K562 (cell line): ENCODE results near the gene ZNF432. TPM values are rescaled to one million over a fixed set of nuclear protein-coding genes. Genes with fewer than 3 reads are reported as not detected.

Experiments used
- CBX3 ChIP-seq, 2 experiments: IDR thresholded peaks; 1 replicate in 1 of 2; 2 replicates in 1 of 2; pipeline ENCODE4 v1.6.1; 2012; ENCODE audit warnings: inconsistent platforms in 2 of 2, low read length in 2 of 2, borderline replicate concordance in 1 of 2, control low read depth in 1 of 2
- EWSR1 ChIP-seq: fragments of 450-650 bp; IDR thresholded peaks from 2 replicates; pipeline ENCODE4 v1.6.1; 2018; ENCODE audit warnings: borderline replicate concordance, mild to moderate bottlenecking, low read depth, moderate library complexity; ENCODE audit not compliant: partially characterized antibody
- EZH2 ChIP-seq: IDR thresholded peaks from 2 replicates; pipeline ENCODE4 v1.6.1; 2012; ENCODE audit warnings: low read depth, mild to moderate bottlenecking, inconsistent platforms, low read length, borderline replicate concordance
- FOSL1 ChIP-seq: fragments of 200-800 bp; sonication (Bioruptor generic); conservative IDR thresholded peaks from 2 replicates; pipeline ENCODE4 v1.6.1; 2016; ENCODE audit warnings: missing genetic modification characterization, missing compliant biosample characterization
- GTF2F1 ChIP-seq: IDR thresholded peaks from 2 replicates; pipeline ENCODE4 v1.6.1; 2011; ENCODE audit warnings: low read depth, low read length, improper control_type of control experiment
- HDAC2 ChIP-seq: fragments of 450-650 bp; IDR thresholded peaks from 2 replicates; pipeline ENCODE4 v1.6.1; 2016; ENCODE audit warnings: mild to moderate bottlenecking
- HNRNPUL1 ChIP-seq: fragments of 200-400 bp; formaldehyde crosslinking; IDR thresholded peaks from 2 replicates; pipeline ENCODE4 v1.6.1; 2017; ENCODE audit warnings: low read length
- ILK ChIP-seq: fragments of 450-650 bp; IDR thresholded peaks from 2 replicates; pipeline ENCODE4 v1.6.1; 2016; ENCODE audit warnings: missing genetic modification characterization, low read depth, mild to moderate bottlenecking, missing compliant biosample characterization, moderate library complexity, borderline replicate concordance
- PCBP2 ChIP-seq: fragments of 200-400 bp; formaldehyde crosslinking; IDR thresholded peaks from 2 replicates; pipeline ENCODE4 v1.6.1; 2018; ENCODE audit warnings: low read length, low read depth, mild to moderate bottlenecking, moderate library complexity; ENCODE audit not compliant: poor library complexity, severe bottlenecking
- POLR2AphosphoS2 ChIP-seq: IDR thresholded peaks from 2 replicates; pipeline ENCODE4 v1.6.1; 2012; ENCODE audit warnings: low read length, improper control_type of control experiment
- RAD21 ChIP-seq, 2 experiments: fragments of 250-450 bp in 1 of 2; fragments of 450-650 bp in 1 of 2; sonication (Bioruptor Pico) in 1 of 2; formaldehyde crosslinking in 1 of 2; IDR thresholded peaks in 1 of 2; conservative IDR thresholded peaks in 1 of 2; 2 replicates each; pipeline versions ENCODE4 v1.4.0 to v1.8.0; 2020 to 2022; ENCODE audit warnings: mild to moderate bottlenecking in 2 of 2, moderate library complexity in 1 of 2
- RBM39 ChIP-seq: fragments of 200-400 bp; formaldehyde crosslinking; optimal IDR thresholded peaks from 2 replicates; pipeline ENCODE3; 2018; ENCODE audit warnings: low read depth, low read length
- RFX5 ChIP-seq: IDR thresholded peaks from 2 replicates; pipeline ENCODE4 v1.6.1; 2011; ENCODE audit warnings: low read depth, mild to moderate bottlenecking, improper control_type of control experiment, low read length
- RREB1 ChIP-seq: fragments of 250-450 bp; sonication (Bioruptor Pico); IDR thresholded peaks from 2 replicates; pipeline ENCODE4 v1.4.0; 2020
- TCF7L2 ChIP-seq: fragments of 150-350 bp; IDR thresholded peaks from 2 replicates; pipeline ENCODE4 v1.6.1; 2016; ENCODE audit warnings: low read depth, mild to moderate bottlenecking, low read length, moderate library complexity
- TCFL5 ChIP-seq: fragments of 250-450 bp; sonication (Bioruptor Pico); conservative IDR thresholded peaks from 2 replicates; pipeline ENCODE4 v1.6.1; 2021; ENCODE audit warnings: mild to moderate bottlenecking, moderate library complexity, matching md5 sums
- polyA plus RNA-seq, 8 experiments: library from polyadenylated mRNA; depleted of rRNA in 4 of 8; stranded (reverse) in 5 of 8; unstranded in 3 of 8; fragments of >200 nt; fragmentation: Nextera tagmentation in 2 of 8; fragmentation: Illumina TruSeq in 1 of 8; extraction: Ambion mirVana in 2 of 8; extraction: Trizol in 1 of 8; gene quantifications; 2 replicates each; pipeline versions ENCODE4 v1.2.1 to v1.2.3, GENCODE V29; 2011 to 2014; ENCODE audit warnings: inconsistent platforms in 1 of 8, missing spikeins in 1 of 8
- total RNA-seq, 7 experiments: library from RNA; depleted of rRNA in 6 of 7; stranded (reverse); fragments of >200 nt in 6 of 7; fragmentation: Illumina TruSeq in 2 of 7; extraction: Trizol in 2 of 7; gene quantifications; 2 replicates each; pipeline versions ENCODE4 v1.2.1 to v1.2.3, GENCODE V29; 2011 to 2021; ENCODE audit warnings: low replicate concordance in 1 of 7
- TF ChIP-seq, protein P1 (sequence below): fragments of 450-650 bp; IDR thresholded peaks from 2 replicates; pipeline ENCODE4 v1.7.1; 2018; ENCODE audit warnings: mild to moderate bottlenecking, low read depth; ENCODE audit not compliant: partially characterized antibody

The ZNF432 gene
- total and polyA plus RNA-seq, 9 of the 15 experiments (the other 6 are each of a cell fraction or from before 2014, with no cell fraction given) = 2.6 to 6.8 (median 4.0) TPM

DNA sequence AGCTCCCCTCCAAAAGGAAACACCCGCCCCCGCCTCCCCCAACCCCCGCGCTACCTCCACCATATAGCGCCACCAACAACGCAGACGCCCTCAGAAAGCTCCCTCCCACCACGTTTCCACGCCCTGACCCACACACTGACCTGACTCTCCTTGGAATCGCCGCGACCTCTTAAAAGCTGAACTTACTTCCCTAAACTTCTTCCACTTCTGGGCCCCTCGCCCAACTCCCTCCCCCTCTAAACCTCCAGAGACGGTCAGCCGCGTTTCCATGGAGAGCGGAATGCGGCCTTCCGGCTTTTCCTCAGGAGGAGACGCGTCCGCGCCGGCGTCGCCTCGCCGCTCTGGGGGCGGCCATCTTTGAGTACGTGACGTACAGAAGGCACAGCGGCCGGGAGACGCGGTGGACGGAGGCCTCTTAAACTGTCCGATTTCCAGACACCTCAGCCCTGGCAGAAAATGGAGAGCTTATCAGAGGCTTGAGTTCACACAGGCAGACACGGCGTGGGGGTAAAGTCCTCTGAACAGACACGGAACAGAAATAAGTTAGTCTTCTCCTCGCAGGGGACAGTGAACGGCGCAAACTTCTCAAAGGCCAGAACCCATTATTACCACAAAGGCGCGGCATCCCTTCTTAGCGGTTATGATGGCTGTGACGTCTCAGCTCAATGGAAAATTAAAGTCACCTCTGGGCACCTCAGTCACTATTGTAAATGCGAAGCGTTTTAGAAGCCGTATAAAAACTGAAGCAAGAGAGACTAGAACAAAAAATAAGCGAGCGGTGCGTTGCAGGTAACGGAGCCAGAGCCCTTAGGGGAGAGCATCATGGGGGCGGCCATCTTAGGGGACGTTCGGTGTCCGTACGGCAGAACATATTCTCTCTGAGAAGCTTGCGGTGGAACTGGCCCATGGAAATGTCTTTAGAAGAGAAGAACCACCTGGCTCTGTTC is at the start of gene ZNF432 (continued):
- TF ChIP-seq CBX3 (IDR thresholded peaks at IDR 0.05; ENCODE audit: borderline replicate concordance in 1 of 2, low read length in 2 of 2) = 0 out of 3 replicates have a peak, but pooled peaks of 1 of the 2 experiments have one; percentile 13
- TF ChIP-seq RBM39 = no peak
- TF ChIP-seq FOSL1 (tag) = peak; percentile 46
- no peak for TF ChIP-seq RFX5
- TF ChIP-seq, protein P1, sequence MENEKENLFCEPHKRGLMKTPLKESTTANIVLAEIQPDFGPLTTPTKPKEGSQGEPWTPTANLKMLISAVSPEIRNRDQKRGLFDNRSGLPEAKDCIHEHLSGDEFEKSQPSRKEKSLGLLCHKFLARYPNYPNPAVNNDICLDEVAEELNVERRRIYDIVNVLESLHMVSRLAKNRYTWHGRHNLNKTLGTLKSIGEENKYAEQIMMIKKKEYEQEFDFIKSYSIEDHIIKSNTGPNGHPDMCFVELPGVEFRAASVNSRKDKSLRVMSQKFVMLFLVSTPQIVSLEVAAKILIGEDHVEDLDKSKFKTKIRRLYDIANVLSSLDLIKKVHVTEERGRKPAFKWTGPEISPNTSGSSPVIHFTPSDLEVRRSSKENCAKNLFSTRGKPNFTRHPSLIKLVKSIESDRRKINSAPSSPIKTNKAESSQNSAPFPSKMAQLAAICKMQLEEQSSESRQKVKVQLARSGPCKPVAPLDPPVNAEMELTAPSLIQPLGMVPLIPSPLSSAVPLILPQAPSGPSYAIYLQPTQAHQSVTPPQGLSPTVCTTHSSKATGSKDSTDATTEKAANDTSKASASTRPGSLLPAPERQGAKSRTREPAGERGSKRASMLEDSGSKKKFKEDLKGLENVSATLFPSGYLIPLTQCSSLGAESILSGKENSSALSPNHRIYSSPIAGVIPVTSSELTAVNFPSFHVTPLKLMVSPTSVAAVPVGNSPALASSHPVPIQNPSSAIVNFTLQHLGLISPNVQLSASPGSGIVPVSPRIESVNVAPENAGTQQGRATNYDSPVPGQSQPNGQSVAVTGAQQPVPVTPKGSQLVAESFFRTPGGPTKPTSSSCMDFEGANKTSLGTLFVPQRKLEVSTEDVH = peak; percentile 63
- no peak for TF ChIP-seq PCBP2
- no peak for TF ChIP-seq ILK (tag)
- TF ChIP-seq GTF2F1 = no peak
- no peak for TF ChIP-seq EWSR1
- no peak for TF ChIP-seq POLR2AphosphoS2
- TF ChIP-seq EZH2 = no peak
- no peak for TF ChIP-seq TCFL5
- no peak for TF ChIP-seq RREB1 (CRISPR knock-in tag)
- no peak for TF ChIP-seq HDAC2
- no peak for TF ChIP-seq RAD21 (CRISPR knock-in tag; conservative IDR thresholded peaks at IDR 0.05 in 1 of 2, IDR thresholded peaks at IDR 0.05 in 1 of 2)
- TF ChIP-seq HNRNPUL1 = no peak
- peak; percentile 87 for TF ChIP-seq TCF7L2
